HepG2 (cell line): Measurements from ENCODE around the gene UPK1A. TPM values are rescaled to one million over a fixed set of nuclear protein-coding genes. Genes with fewer than 3 reads are reported as not detected.
A peak's percentile ranks its signal among the peaks of the same experiment; 100 is the strongest.

Experiments
- CCAR2 ChIP-seq: fragments of 200-400 bp; formaldehyde crosslinking; optimal IDR thresholded peaks from 2 replicates; pipeline ENCODE3; 2018; ENCODE audit warnings: low read depth, mild to moderate bottlenecking, low read length, moderate library complexity
- MED8 ChIP-seq: sonication (generic); formaldehyde crosslinking; IDR thresholded peaks from 2 replicates; pipeline ENCODE4 v1.8.1; 2023; ENCODE audit warnings: mild to moderate bottlenecking, missing genetic modification reagents; ENCODE audit not compliant: insufficient replicate concordance
- NR2F1 ChIP-seq, 2 experiments: fragments of 450-650 bp in 1 of 2; formaldehyde crosslinking in 1 of 2; IDR thresholded peaks; 2 replicates each; pipeline versions ENCODE4 v1.5.0 to v1.6.1; 2016 to 2020; ENCODE audit warnings: mild to moderate bottlenecking in 1 of 2, missing compliant biosample characterization in 1 of 2, missing genetic modification reagents in 1 of 2, moderate library complexity in 1 of 2
- TMF1 ChIP-seq: sonication (generic); formaldehyde crosslinking; IDR thresholded peaks from 2 replicates; pipeline ENCODE4 v1.8.1; 2022; ENCODE audit warnings: low read depth, missing genetic modification reagents
- ZNF549 ChIP-seq: sonication (generic); formaldehyde crosslinking; IDR thresholded peaks from 2 replicates; pipeline ENCODE4 v1.5.0; 2020; ENCODE audit warnings: missing genetic modification reagents
- ZNF776 ChIP-seq: sonication (generic); formaldehyde crosslinking; IDR thresholded peaks from 2 replicates; pipeline ENCODE4 v1.4.0; 2020; ENCODE audit warnings: mild to moderate bottlenecking, missing genetic modification reagents
- polyA plus RNA-seq, 8 experiments: library from polyadenylated mRNA; depleted of rRNA in 3 of 8; stranded (reverse) in 7 of 8; unstranded in 1 of 8; fragments of >200 nt; fragmentation: Illumina TruSeq in 4 of 8; extraction: Trizol in 4 of 8; gene quantifications; 2 replicates each; pipeline versions ENCODE4 v1.2.1 to v1.2.3, GENCODE V29; 2011 to 2016; ENCODE audit warnings: low read depth in 4 of 8, missing spikeins in 1 of 8, mixed read lengths in 1 of 8; ENCODE audit not compliant: insufficient read depth in 1 of 8
- total RNA-seq, 5 experiments: library from RNA; depleted of rRNA; stranded (reverse); fragments of >200 nt; fragmentation: Illumina TruSeq; extraction: Trizol; gene quantifications; 2 replicates each; pipeline ENCODE4 v1.2.3, GENCODE V29; 2016; ENCODE audit warnings: low read depth in 1 of 5
- TF ChIP-seq, protein P1 (sequence below): fragments of 450-650 bp; IDR thresholded peaks from 2 replicates; pipeline ENCODE4 v1.6.1; 2016
- TF ChIP-seq, protein P2 (sequence below): sonication (generic); formaldehyde crosslinking; IDR thresholded peaks from 2 replicates; pipeline ENCODE4 v1.8.1; 2022; ENCODE audit warnings: low read depth, mild to moderate bottlenecking, missing genetic modification reagents
- TF ChIP-seq, protein P3 (sequence below), 2 experiments: fragments of 450-650 bp in 1 of 2; sonication (generic) in 1 of 2; formaldehyde crosslinking in 1 of 2; IDR thresholded peaks; 2 replicates each; pipeline versions ENCODE4 v1.6.1 to v1.8.0; 2016 to 2022; ENCODE audit warnings: antibody characterized with exemption in 1 of 2, mild to moderate bottlenecking in 1 of 2, missing genetic modification reagents in 1 of 2
- TF ChIP-seq, protein P4 (sequence below): sonication (generic); formaldehyde crosslinking; IDR thresholded peaks from 2 replicates; pipeline ENCODE4 v1.4.0; 2020; ENCODE audit warnings: missing genetic modification reagents

Gene UPK1A
- total and polyA plus RNA-seq, 2 of the 13 experiments (the other 11 are each of a cell fraction or from before 2014, with no cell fraction given) = 2.9 TPM; not detected in 1

DNA sequence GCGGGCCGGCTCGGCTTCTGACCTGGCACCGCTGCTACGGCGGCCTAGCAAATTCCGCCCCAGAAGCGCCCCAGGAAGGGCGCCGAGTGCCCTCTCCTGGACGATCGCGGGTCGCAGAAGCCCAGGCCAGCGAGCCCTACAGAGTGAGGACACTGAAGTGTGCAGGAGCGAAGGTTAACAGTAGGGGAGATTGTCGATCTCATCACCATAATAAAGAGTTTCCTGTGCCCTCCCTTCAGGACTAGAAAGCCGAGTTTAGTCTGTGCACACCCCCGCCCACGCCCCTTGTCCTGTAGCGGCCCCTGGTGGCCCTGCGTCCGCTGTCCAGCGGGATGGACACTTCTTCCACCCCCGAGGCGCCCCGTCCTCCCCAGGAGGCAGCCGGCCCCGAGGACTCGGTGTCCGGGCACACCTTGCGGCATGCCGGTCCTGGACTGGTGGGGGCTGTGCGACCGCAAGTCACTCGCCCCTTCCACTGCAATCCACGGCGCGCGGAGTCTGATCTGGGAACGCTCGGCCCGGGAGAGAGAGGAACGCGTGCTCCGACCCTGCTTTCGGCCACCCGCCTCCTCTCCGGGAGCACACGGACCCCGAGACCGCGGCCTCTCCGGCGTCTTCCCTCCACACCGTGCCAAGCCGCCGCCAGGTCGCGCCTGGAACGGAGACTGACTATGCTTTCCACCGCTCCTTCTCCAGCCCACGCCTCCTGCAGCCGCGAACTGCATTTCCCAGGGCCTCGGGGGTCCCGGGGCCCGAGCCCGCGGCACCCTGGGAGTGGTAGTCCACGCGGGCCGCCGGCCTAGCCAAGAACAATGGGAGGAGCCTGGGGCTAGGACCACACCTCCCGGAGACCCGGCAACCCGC is 50.7 kb downstream of the UPK1A start (continued):
- TF ChIP-seq, protein P1, sequence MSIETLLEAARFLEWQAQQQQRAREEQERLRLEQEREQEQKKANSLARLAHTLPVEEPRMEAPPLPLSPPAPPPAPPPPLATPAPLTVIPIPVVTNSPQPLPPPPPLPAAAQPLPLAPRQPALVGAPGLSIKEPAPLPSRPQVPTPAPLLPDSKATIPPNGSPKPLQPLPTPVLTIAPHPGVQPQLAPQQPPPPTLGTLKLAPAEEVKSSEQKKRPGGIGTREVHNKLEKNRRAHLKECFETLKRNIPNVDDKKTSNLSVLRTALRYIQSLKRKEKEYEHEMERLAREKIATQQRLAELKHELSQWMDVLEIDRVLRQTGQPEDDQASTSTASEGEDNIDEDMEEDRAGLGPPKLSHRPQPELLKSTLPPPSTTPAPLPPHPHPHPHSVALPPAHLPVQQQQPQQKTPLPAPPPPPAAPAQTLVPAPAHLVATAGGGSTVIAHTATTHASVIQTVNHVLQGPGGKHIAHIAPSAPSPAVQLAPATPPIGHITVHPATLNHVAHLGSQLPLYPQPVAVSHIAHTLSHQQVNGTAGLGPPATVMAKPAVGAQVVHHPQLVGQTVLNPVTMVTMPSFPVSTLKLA = peak; percentile 33
- TF ChIP-seq CCAR2 (peak; percentile 46), MED8 (CRISPR knock-in tag) (peak; percentile 43), ZNF549 (CRISPR knock-in tag) (no peak), TMF1 (CRISPR knock-in tag) (0 out of 2 replicates have a peak, but pooled peaks have one; percentile 17), NR2F1 (CRISPR knock-in tag; IDR thresholded peaks at IDR 0.05) (peak; percentile 7 to 28; a peak in 1 of 4 replicates), ZNF776 (CRISPR knock-in tag) (no peak)
- TF ChIP-seq, protein P2, sequence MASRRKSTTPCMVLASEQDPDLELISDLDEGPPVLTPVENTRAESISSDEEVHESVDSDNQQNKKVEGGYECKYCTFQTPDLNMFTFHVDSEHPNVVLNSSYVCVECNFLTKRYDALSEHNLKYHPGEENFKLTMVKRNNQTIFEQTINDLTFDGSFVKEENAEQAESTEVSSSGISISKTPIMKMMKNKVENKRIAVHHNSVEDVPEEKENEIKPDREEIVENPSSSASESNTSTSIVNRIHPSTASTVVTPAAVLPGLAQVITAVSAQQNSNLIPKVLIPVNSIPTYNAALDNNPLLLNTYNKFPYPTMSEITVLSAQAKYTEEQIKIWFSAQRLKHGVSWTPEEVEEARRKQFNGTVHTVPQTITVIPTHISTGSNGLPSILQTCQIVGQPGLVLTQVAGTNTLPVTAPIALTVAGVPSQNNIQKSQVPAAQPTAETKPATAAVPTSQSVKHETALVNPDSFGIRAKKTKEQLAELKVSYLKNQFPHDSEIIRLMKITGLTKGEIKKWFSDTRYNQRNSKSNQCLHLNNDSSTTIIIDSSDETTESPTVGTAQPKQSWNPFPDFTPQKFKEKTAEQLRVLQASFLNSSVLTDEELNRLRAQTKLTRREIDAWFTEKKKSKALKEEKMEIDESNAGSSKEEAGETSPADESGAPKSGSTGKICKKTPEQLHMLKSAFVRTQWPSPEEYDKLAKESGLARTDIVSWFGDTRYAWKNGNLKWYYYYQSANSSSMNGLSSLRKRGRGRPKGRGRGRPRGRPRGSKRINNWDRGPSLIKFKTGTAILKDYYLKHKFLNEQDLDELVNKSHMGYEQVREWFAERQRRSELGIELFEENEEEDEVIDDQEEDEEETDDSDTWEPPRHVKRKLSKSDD (CRISPR knock-in tag) = no peak
- TF ChIP-seq, protein P3, sequence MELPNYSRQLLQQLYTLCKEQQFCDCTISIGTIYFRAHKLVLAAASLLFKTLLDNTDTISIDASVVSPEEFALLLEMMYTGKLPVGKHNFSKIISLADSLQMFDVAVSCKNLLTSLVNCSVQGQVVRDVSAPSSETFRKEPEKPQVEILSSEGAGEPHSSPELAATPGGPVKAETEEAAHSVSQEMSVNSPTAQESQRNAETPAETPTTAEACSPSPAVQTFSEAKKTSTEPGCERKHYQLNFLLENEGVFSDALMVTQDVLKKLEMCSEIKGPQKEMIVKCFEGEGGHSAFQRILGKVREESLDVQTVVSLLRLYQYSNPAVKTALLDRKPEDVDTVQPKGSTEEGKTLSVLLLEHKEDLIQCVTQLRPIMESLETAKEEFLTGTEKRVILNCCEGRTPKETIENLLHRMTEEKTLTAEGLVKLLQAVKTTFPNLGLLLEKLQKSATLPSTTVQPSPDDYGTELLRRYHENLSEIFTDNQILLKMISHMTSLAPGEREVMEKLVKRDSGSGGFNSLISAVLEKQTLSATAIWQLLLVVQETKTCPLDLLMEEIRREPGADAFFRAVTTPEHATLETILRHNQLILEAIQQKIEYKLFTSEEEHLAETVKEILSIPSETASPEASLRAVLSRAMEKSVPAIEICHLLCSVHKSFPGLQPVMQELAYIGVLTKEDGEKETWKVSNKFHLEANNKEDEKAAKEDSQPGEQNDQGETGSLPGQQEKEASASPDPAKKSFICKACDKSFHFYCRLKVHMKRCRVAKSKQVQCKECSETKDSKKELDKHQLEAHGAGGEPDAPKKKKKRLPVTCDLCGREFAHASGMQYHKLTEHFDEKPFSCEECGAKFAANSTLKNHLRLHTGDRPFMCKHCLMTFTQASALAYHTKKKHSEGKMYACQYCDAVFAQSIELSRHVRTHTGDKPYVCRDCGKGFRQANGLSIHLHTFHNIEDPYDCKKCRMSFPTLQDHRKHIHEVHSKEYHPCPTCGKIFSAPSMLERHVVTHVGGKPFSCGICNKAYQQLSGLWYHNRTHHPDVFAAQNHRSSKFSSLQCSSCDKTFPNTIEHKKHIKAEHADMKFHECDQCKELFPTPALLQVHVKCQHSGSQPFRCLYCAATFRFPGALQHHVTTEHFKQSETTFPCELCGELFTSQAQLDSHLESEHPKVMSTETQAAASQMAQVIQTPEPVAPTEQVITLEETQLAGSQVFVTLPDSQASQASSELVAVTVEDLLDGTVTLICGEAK (IDR thresholded peaks at IDR 0.05) = no peak
- TF ChIP-seq, protein P3 (CRISPR knock-in tag; IDR thresholded peaks at IDR 0.05) = no peak
- TF ChIP-seq, protein P4, sequence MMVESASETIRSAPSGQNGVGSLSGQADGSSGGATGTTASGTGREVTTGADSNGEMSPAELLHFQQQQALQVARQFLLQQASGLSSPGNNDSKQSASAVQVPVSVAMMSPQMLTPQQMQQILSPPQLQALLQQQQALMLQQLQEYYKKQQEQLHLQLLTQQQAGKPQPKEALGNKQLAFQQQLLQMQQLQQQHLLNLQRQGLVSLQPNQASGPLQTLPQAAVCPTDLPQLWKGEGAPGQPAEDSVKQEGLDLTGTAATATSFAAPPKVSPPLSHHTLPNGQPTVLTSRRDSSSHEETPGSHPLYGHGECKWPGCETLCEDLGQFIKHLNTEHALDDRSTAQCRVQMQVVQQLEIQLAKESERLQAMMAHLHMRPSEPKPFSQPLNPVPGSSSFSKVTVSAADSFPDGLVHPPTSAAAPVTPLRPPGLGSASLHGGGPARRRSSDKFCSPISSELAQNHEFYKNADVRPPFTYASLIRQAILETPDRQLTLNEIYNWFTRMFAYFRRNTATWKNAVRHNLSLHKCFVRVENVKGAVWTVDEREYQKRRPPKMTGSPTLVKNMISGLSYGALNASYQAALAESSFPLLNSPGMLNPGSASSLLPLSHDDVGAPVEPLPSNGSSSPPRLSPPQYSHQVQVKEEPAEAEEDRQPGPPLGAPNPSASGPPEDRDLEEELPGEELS = no peak; the same call in 1 of the 2 replicates
